ENCODE data around the gene DIAPH1.

The DIAPH1 gene

DNA sequence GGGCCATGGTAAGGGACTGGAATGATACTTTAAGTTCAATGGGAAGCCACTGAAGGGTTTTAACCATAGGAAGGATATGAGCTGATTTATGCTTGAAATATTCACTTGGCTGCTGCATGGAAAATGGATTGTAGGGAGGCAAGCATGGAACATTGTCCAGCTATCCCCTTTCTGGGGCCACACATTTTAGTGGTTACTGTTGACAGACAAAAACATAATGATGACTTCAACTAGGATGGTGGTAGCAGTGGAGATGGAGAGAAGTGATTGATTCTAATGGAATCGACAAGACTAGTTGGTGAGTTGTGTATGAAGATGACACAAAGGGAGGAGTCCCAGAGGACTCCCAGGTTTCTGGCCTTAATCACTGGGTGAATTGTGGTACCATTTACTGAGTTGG, 38.6 kb upstream of the DIAPH1 start:
- DNase-seq (ENCODE audit: low read depth) = no peak

GRCh38 chr5:141656396-141656795, 37.6 kb upstream of the DIAPH1 start:
- DNase-seq (ENCODE audit: low read depth) = no peak
- no peak overlapping the region for H3K4me3 ChIP-seq (ENCODE audit: control insufficient read depth, low read depth, low read length)
- TF ChIP-seq, protein P1, sequence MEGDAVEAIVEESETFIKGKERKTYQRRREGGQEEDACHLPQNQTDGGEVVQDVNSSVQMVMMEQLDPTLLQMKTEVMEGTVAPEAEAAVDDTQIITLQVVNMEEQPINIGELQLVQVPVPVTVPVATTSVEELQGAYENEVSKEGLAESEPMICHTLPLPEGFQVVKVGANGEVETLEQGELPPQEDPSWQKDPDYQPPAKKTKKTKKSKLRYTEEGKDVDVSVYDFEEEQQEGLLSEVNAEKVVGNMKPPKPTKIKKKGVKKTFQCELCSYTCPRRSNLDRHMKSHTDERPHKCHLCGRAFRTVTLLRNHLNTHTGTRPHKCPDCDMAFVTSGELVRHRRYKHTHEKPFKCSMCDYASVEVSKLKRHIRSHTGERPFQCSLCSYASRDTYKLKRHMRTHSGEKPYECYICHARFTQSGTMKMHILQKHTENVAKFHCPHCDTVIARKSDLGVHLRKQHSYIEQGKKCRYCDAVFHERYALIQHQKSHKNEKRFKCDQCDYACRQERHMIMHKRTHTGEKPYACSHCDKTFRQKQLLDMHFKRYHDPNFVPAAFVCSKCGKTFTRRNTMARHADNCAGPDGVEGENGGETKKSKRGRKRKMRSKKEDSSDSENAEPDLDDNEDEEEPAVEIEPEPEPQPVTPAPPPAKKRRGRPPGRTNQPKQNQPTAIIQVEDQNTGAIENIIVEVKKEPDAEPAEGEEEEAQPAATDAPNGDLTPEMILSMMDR (IDR thresholded peaks at IDR 0.05; ENCODE audit: control insufficient read depth, insufficient read depth, low read depth, low read length, missing control alignments) = no peak

More for the DNA sequence above, 38.6 kb upstream of the DIAPH1 start:
- TF ChIP-seq, protein P1 (IDR thresholded peaks at IDR 0.05; ENCODE audit: control insufficient read depth, insufficient read depth, low read depth, low read length, missing control alignments) = no peak
- no peak overlapping the region for H3K4me3 ChIP-seq (ENCODE audit: control insufficient read depth, low read depth, low read length)

DNA sequence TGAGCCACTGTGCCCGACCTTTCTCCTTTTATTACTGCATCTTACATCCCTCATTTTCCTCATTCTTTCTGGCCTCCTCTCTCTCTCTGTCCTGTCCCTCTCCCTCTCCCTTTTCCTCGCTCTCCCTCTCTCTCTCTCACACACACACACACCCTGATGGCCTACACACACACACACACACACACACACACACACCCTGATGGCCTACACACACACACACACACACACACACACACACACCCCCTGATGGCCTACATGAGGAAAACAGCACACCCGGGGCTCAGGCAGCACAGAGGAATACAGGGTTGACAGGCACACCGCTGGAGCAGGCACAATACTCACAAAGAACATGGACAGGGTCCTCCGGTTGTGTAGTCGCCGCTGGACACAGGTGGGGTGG, 36.2 kb upstream of the DIAPH1 start:
- TF ChIP-seq, protein P1 (IDR thresholded peaks at IDR 0.05; ENCODE audit: control insufficient read depth, insufficient read depth, low read depth, low read length, missing control alignments) = no peak
- no peak for DNase-seq (ENCODE audit: low read depth)
- H3K4me3 ChIP-seq (ENCODE audit: control insufficient read depth, low read depth, low read length) = no peak overlapping the region

DNA sequence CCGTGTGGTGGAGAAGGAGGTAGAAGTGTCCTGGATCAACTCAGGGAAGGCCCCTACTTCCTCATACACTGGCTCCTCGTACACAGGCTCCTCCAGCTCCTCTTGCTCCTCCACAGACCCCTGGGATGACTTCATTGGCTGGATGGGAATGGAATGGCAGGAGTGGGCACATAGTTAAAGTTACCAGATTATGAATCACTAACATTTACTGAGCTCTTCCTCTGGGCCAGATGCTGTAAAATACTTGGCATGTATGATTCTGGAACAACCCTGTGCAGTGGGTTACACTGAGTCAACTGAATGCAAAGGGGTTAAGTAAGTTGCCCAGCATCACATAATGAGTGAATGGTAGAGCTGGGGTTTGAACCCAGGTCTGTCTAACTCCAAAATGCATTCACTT, 35.5 kb upstream of the DIAPH1 start:
- DNase-seq (ENCODE audit: low read depth) = peak; percentile 73
- TF ChIP-seq, protein P1 (IDR thresholded peaks at IDR 0.05; ENCODE audit: control insufficient read depth, insufficient read depth, low read depth, low read length, missing control alignments) = no peak
- no peak overlapping the region for H3K4me3 ChIP-seq (ENCODE audit: control insufficient read depth, low read depth, low read length)

DNA sequence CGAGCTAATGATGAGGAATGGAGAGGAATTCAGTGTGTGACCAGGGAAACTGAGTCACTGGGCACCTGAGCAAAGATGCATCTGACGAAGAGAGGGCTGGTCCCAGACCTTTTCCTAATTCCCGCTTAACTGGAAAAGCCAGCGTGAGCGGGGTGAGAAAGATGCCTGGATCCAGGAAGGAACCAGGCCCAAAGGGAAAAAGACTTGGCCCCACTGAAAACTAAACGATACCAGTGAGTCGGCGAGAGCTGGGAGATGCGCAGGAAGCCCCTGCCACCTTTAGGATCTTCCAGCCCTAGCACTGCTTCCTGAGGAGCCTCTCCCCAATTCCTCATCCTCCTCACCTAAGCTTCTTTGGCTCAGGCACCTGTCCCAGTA, 32.9 kb upstream of the DIAPH1 start:
- TF ChIP-seq, protein P1 (IDR thresholded peaks at IDR 0.05; ENCODE audit: control insufficient read depth, insufficient read depth, low read depth, low read length, missing control alignments) = no peak
- H3K4me3 ChIP-seq (ENCODE audit: control insufficient read depth, low read depth, low read length) = peak overlapping the region; percentile 94
- DNase-seq (ENCODE audit: low read depth) = no peak

DNA sequence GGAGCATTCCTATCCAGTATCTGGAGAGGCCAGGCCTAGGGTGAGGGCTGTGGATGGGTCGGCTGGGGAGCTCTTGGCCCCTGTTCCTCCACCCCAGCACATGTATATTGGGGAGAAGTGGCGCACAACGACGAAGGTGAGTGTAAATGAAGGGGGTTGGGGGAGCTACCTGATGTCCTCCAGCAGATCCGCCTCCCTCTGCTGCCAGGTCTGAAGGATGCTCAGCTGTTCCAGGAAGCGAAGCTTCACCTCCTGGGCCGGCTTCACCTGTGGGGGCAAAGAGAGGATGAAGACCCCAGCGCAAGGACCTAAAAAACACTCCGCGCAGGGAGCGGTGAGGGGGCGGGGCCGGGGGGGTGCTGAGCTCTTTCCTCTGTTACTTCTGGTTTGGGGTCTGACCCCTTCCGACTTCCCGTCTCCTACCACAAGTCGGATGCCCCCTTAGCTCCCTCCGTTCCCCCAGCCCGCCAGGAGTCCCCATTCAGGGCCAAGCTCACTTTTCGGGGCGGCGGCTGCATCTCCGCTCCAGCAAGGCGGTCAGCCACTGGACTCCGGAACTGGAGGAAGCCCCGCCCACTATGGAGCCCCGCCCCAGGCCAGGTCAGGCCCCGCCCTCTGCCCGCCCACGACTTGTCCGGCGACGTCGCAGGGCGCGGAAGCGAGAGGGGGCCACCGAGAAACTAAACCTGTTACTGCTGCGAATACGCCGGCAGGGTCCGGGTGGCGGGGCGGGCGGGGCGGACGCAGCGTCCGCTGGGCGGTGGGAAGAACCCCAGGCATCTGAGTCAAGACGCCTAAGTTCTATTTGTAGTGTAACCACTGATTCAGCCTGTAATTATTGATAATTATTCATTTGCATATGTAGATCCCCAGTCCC, 32.3 kb upstream of the DIAPH1 start, which contains the start of gene FCHSD1:
TSS of gene FCHSD1 (minus strand) at position 568 of the 877 bp plus-strand sequence. CDS start at position 518, 50 bp downstream.
- H3K4me3 ChIP-seq (ENCODE audit: control insufficient read depth, low read depth, low read length) = peak within 1 kb of the TSS; percentile 94
- TF ChIP-seq, protein P1 (IDR thresholded peaks at IDR 0.05; ENCODE audit: control insufficient read depth, insufficient read depth, low read depth, low read length, missing control alignments) = peak; percentile 0
- no peak for DNase-seq (ENCODE audit: low read depth)
